H1 (cell line): ENCODE data around the gene TRIM14. TPM values are rescaled to one million over a fixed set of nuclear protein-coding genes. Genes with fewer than 3 reads are reported as not detected.

ENCODE experiments used
- CTCF ChIA-PET: fragments of 300-600 bp; sonication (Branson Sonifier 250); formaldehyde crosslinking; loops from one replicate; lab custom pipeline; 2021; ENCODE audit not compliant: partially characterized antibody; lab: Charles Lee
- POLR2A ChIA-PET: fragments of 300-600 bp; sonication (Branson Sonifier 250); formaldehyde crosslinking; loops from one replicate; lab custom pipeline; 2021; ENCODE audit warnings: inconsistent platforms; ENCODE audit not compliant: partially characterized antibody; lab: Charles Lee
- DNase-seq, 2 experiments: peaks; one replicate each; pipeline versions ENCODE4 v3.0.0 to v3.0.0-alpha.2; 2010 to 2022; ENCODE audit warnings: low spot score in 2 of 2, low read depth in 1 of 2, mixed read lengths in 1 of 2
- FAIRE-seq: peaks from 2 replicates; lab custom pipeline; 2011; peaks lifted over from hg19 to GRCh38; lab: Jason Lieb, UNC
- H2AFZ ChIP-seq: 2 replicates; pipeline ENCODE4 v1.8.1; 2012; ENCODE audit warnings: low read length, inconsistent platforms
- H2AK5ac ChIP-seq: 2 replicates; pipeline ENCODE4 v1.6.1; 2013; ENCODE audit warnings: low read depth, low read length
- H2BK120ac ChIP-seq: replicated peaks from 2 replicates; pipeline ENCODE3; 2013; ENCODE audit warnings: low read depth, low read length, inconsistent platforms
- H2BK12ac ChIP-seq: 2 replicates; pipeline ENCODE4 v1.6.1; 2013; ENCODE audit warnings: low read depth, low read length
- H2BK15ac ChIP-seq: 2 replicates; pipeline ENCODE4 v1.6.1; 2013; ENCODE audit warnings: low read length
- H2BK20ac ChIP-seq: 2 replicates; pipeline ENCODE4 v1.6.1; 2013; ENCODE audit warnings: low read length
- H2BK5ac ChIP-seq: 2 replicates; pipeline ENCODE4 v1.6.1; 2013; ENCODE audit warnings: low read depth, low read length
- H3K14ac ChIP-seq: 2 replicates; pipeline ENCODE4 v1.6.1; 2013; ENCODE audit warnings: inconsistent platforms; ENCODE audit not compliant: insufficient read length
- H3K18ac ChIP-seq: 2 replicates; pipeline ENCODE4 v1.6.1; 2013; ENCODE audit warnings: low read length; ENCODE audit errors: extremely low read depth
- H3K23ac ChIP-seq: 2 replicates; pipeline ENCODE4 v1.6.1; 2013; ENCODE audit warnings: inconsistent platforms; ENCODE audit not compliant: insufficient read length
- H3K23me2 ChIP-seq: 2 replicates; pipeline ENCODE4 v1.6.1; 2013; ENCODE audit warnings: low read depth, low read length
- H3K27ac ChIP-seq: 2 replicates; pipeline ENCODE4 v1.6.1; 2011; ENCODE audit warnings: low read depth, low read length, inconsistent platforms
- H3K27me3 ChIP-seq, 4 experiments: replicated peaks in 1 of 4; 1 replicate in 1 of 4; 2 replicates in 3 of 4; pipeline versions ENCODE4 v1.6.1 to v1.8.1; 2011 to 2013; ENCODE audit warnings: low read length in 3 of 4, mild to moderate bottlenecking in 3 of 4, inconsistent platforms in 2 of 4, mixed read lengths in 2 of 4, moderate library complexity in 1 of 4; ENCODE audit not compliant: control insufficient read depth in 3 of 4, insufficient read depth in 3 of 4; ENCODE audit errors: extremely low read depth in 1 of 4
- H3K36me3 ChIP-seq, 4 experiments: 2 replicates each; pipeline versions ENCODE4 v1.6.1 to v1.8.1; 2011 to 2013; ENCODE audit warnings: mild to moderate bottlenecking in 4 of 4, low read length in 3 of 4, moderate library complexity in 2 of 4, control low read depth in 1 of 4, inconsistent platforms in 1 of 4; ENCODE audit not compliant: insufficient read depth in 4 of 4, control insufficient read depth in 2 of 4
- H3K4ac ChIP-seq: replicated peaks from 2 replicates; pipeline ENCODE3; 2013; ENCODE audit warnings: low read length, low read depth, mixed read lengths, inconsistent platforms; ENCODE audit not compliant: insufficient read length
- H3K4me1 ChIP-seq, 4 experiments: replicated peaks in 1 of 4; 1 replicate in 1 of 4; 2 replicates in 3 of 4; pipeline versions ENCODE4 v1.6.1 to v1.8.1; 2011 to 2013; ENCODE audit warnings: low read length in 3 of 4, inconsistent platforms in 2 of 4, mixed read lengths in 1 of 4; ENCODE audit not compliant: insufficient read depth in 4 of 4, control insufficient read depth in 3 of 4
- H3K4me2 ChIP-seq, 2 experiments: 2 replicates each; pipeline versions ENCODE4 v1.6.1 to v1.8.1; 2011 to 2013; ENCODE audit warnings: low read depth in 2 of 2, low read length in 2 of 2, control low read depth in 1 of 2, inconsistent platforms in 1 of 2, mild to moderate bottlenecking in 1 of 2; ENCODE audit not compliant: insufficient read depth in 1 of 2
- H3K4me3 ChIP-seq, 4 experiments: fragments of 200-600, 300-600 bp in 1 of 4; sonication (generic), shearing (Covaris generic), sonication (Bioruptor Twin) in 1 of 4; 2 replicates each; pipeline versions ENCODE4 v1.5.1 to v1.8.1; 2011 to 2016; ENCODE audit warnings: low read length in 4 of 4, low read depth in 3 of 4, control low read depth in 2 of 4, inconsistent platforms in 2 of 4, mild to moderate bottlenecking in 2 of 4, mixed read lengths in 1 of 4, moderate library complexity in 1 of 4; ENCODE audit not compliant: insufficient read depth in 2 of 4; ENCODE audit errors: extremely low read depth in 1 of 4
- H3K56ac ChIP-seq: replicated peaks from 2 replicates; pipeline ENCODE3; 2013; ENCODE audit warnings: low read depth, mild to moderate bottlenecking, mixed read lengths, low read length, inconsistent platforms; ENCODE audit not compliant: insufficient read length
- H3K79me1 ChIP-seq: 2 replicates; pipeline ENCODE4 v1.6.1; 2013; ENCODE audit warnings: low read depth, low read length, control low read depth
- H3K79me2 ChIP-seq, 2 experiments: 2 replicates each; pipeline versions ENCODE4 v1.6.1 to v1.8.1; 2012 to 2013; ENCODE audit warnings: low read length in 2 of 2, mild to moderate bottlenecking in 2 of 2, inconsistent platforms in 1 of 2; ENCODE audit not compliant: insufficient read depth in 2 of 2, control insufficient read depth in 1 of 2
- H3K9ac ChIP-seq, 4 experiments: replicated peaks in 1 of 4; 1 replicate in 1 of 4; 2 replicates in 3 of 4; pipeline versions ENCODE4 v1.6.1 to v1.8.1; 2011 to 2013; ENCODE audit warnings: low read depth in 3 of 4, low read length in 3 of 4, control low read depth in 2 of 4, mild to moderate bottlenecking in 2 of 4, moderate library complexity in 2 of 4, inconsistent platforms in 1 of 4; ENCODE audit errors: extremely low read depth in 1 of 4
- H3K9me3 ChIP-seq, 2 experiments: 2 replicates each; pipeline versions ENCODE4 v1.6.1 to v1.8.1; 2012 to 2013; ENCODE audit warnings: mild to moderate bottlenecking in 2 of 2, moderate library complexity in 2 of 2, control low read depth in 1 of 2, inconsistent platforms in 1 of 2, low read depth in 1 of 2, low read length in 1 of 2, mixed read lengths in 1 of 2; ENCODE audit not compliant: insufficient read depth in 2 of 2
- H4K20me1 ChIP-seq, 2 experiments: replicated peaks in 1 of 2; 2 replicates each; pipeline versions ENCODE3 to v1.8.1; 2011 to 2013; ENCODE audit warnings: inconsistent platforms in 2 of 2, low read length in 2 of 2, mild to moderate bottlenecking in 1 of 2; ENCODE audit not compliant: insufficient read depth in 2 of 2, control insufficient read depth in 1 of 2
- H4K5ac ChIP-seq: 2 replicates; pipeline ENCODE4 v1.6.1; 2013; ENCODE audit warnings: low read length, low read depth, mixed read lengths, inconsistent platforms; ENCODE audit not compliant: insufficient read length
- H4K8ac ChIP-seq: 2 replicates; pipeline ENCODE4 v1.8.0; 2013; ENCODE audit warnings: mild to moderate bottlenecking, moderate library complexity, low read length, inconsistent platforms; ENCODE audit not compliant: insufficient read depth; ENCODE audit errors: extremely low read depth
- H4K91ac ChIP-seq: replicated peaks from 2 replicates; pipeline ENCODE3; 2013; ENCODE audit warnings: low read length, mixed read lengths, inconsistent platforms; ENCODE audit not compliant: insufficient read length
- CTBP2 ChIP-seq: IDR thresholded peaks from 2 replicates; pipeline ENCODE4 v1.7.0; 2011; ENCODE audit warnings: borderline replicate concordance, mild to moderate bottlenecking, moderate library complexity, mixed read lengths, low read length; ENCODE audit not compliant: insufficient read depth, insufficient read length
- GTF2F1 ChIP-seq: IDR thresholded peaks from 2 replicates; pipeline ENCODE4 v1.6.1; 2012; ENCODE audit warnings: low read depth, low read length, improper control_type of control experiment, borderline replicate concordance
- JUND ChIP-seq: IDR thresholded peaks from 2 replicates; pipeline ENCODE4 v1.6.1; 2011; ENCODE audit warnings: mild to moderate bottlenecking, improper control_type of control experiment, low read length
- PHF8 ChIP-seq: fragments of 200-600 bp; sonication (generic); conservative IDR thresholded peaks from 2 replicates; pipeline ENCODE4 v1.7.1; 2012; ENCODE audit warnings: low read depth, mild to moderate bottlenecking, inconsistent platforms, low read length, moderate library complexity
- RNF2 ChIP-seq: fragments of 200-900, 300-1000 bp; sonication (generic); IDR thresholded peaks from 2 replicates; pipeline ENCODE4 v1.7.1; 2016; ENCODE audit warnings: borderline replicate concordance, low read depth, mild to moderate bottlenecking, antibody characterized with exemption, low read length; ENCODE audit not compliant: poor library complexity, severe bottlenecking; ENCODE audit errors: missing control alignments
- SIN3A ChIP-seq, 2 experiments: IDR thresholded peaks in 1 of 2; conservative IDR thresholded peaks in 1 of 2; 2 replicates each; pipeline ENCODE4 v1.6.1; 2011 to 2012; ENCODE audit warnings: low read length in 2 of 2, improper control_type of control experiment in 1 of 2, low read depth in 1 of 2, mild to moderate bottlenecking in 1 of 2
- SUZ12 ChIP-seq: fragments of 200-600 bp; sonication (generic); IDR thresholded peaks from 2 replicates; pipeline ENCODE4 v1.6.1; 2012; ENCODE audit warnings: mild to moderate bottlenecking, inconsistent platforms, low read length, moderate library complexity, mixed read lengths
- TCF12 ChIP-seq: IDR thresholded peaks from 2 replicates; pipeline ENCODE4 v1.6.1; 2011; ENCODE audit warnings: low read depth, mild to moderate bottlenecking, low read length
- YY1 ChIP-seq: IDR thresholded peaks from 2 replicates; pipeline ENCODE4 v1.6.1; 2011; ENCODE audit warnings: low read depth, mild to moderate bottlenecking, low read length
- WGBS, 2 experiments: shearing (Covaris generic) in 1 of 2; methylation state at CpG; one replicate each; pipeline versions ENCODE4 v1.1.6 to v1.1.7; 2013 to 2015; ENCODE audit warnings: low lambda C conversion rate in 2 of 2, mixed read lengths in 2 of 2, inconsistent platforms in 1 of 2, low coverage in 1 of 2, missing lambda C conversion rate in 1 of 2; ENCODE audit not compliant: insufficient replicate concordance in 2 of 2, insufficient coverage in 1 of 2, insufficient read length in 1 of 2; ENCODE audit errors: extremely low coverage in 1 of 2, missing lambda C conversion rate in 1 of 2; 5-methylcytosine and 5-hydroxymethylcytosine counted together
- polyA plus RNA-seq, 7 experiments: library from polyadenylated mRNA; depleted of rRNA in 3 of 7; stranded (reverse) in 5 of 7; unstranded in 2 of 7; fragments of >200 nt in 5 of 7; fragments of 200-250 nt in 2 of 7; gene quantifications; 1 replicate in 5 of 7; 2 replicates in 1 of 7; 4 replicates in 1 of 7; pipeline versions ENCODE4 v1.2.1 to v1.2.3, GENCODE V29; 2011 to 2013; ENCODE audit warnings: missing spikeins in 2 of 7, mixed read lengths in 2 of 7
- total RNA-seq: library from RNA; stranded (reverse); fragmentation: NEBNext Ultra II Directional; extraction: Animal tissue kit (Norgen Biotek cat#: 25700); gene quantifications from 2 replicates; pipeline ENCODE4 v1.2.1, GENCODE V29; 2021
- TF ChIP-seq, protein P1 (sequence below), 3 experiments: IDR thresholded peaks; 1 replicate in 2 of 3; 2 replicates in 1 of 3; pipeline versions ENCODE4 v1.5.1 to v1.6.1; 2011; ENCODE audit warnings: low read length in 3 of 3, mild to moderate bottlenecking in 3 of 3, inconsistent platforms in 2 of 3, low read depth in 1 of 3, moderate library complexity in 1 of 3; ENCODE audit not compliant: insufficient read depth in 1 of 3; ENCODE audit errors: control extremely low read depth in 1 of 3

The TRIM14 gene
- total and polyA plus RNA-seq, 2 of the 8 experiments (the other 6 are each of a cell fraction or from before 2014, with no cell fraction given): 9.2 to 19.4 TPM

GRCh38 chr9:98067184-98067583 is 51.8 kb downstream of the TRIM14 start:
- H4K5ac ChIP-seq: no peak overlapping the region
- ChIA-PET CTCF (interaction anchor here (1.0 kb wide), 1 partner anchor 35 kb away, joined by 3 read pairs; no protein-coding TSS in a partner anchor), POLR2A (interaction anchor here (2.0 kb wide), 1 partner anchor 9 kb away, joined by 6 read pairs; no protein-coding TSS in a partner anchor)
- no peak for FAIRE-seq
- 0 out of 2 replicates have a peak, but pooled peaks cover 4% of the 10 kb centered on the region for H3K79me1 ChIP-seq
- H3K4ac ChIP-seq: no peak overlapping the region
- H3K9ac ChIP-seq: no peak overlapping the region
- no peak overlapping the region for H2BK5ac ChIP-seq
- no peak overlapping the region for H3K27ac ChIP-seq
- H3K23me2 ChIP-seq: no peaks in the 10 kb centered on the region
- no peaks in the 10 kb centered on the region; a peak in 1 of 7 replicates for H3K4me1 ChIP-seq
- H2AK5ac ChIP-seq: no peak overlapping the region
- no peak overlapping the region for H3K14ac ChIP-seq
- WGBS, 2 experiments: 89% methylated on average over 2 of the region's 2 CpGs; no CpG with 5 or more reads in 1 of the 2 experiments
- H3K4me3 ChIP-seq: no peak overlapping the region
- H3K9me3 ChIP-seq: no peaks in the 10 kb centered on the region
- H2BK12ac ChIP-seq: no peak overlapping the region
- no peak overlapping the region for H3K4me2 ChIP-seq
- no peak overlapping the region for H2AFZ ChIP-seq
- H4K8ac ChIP-seq: no peak overlapping the region
- peaks cover 1 to 2% of the 10 kb centered on the region in 2 experiments for H4K20me1 ChIP-seq
- H3K36me3 ChIP-seq: peaks cover 0 to 18% (median 3%) of the 10 kb centered on the region in 4 experiments; a peak in 4 of 8 replicates
- no peaks in the 10 kb centered on the region for H3K27me3 ChIP-seq
- no peak overlapping the region for H2BK15ac ChIP-seq
- H3K18ac ChIP-seq: no peak overlapping the region
- H3K56ac ChIP-seq: no peak overlapping the region
- peaks cover 0 to 2% of the 10 kb centered on the region in 2 experiments; a peak in 1 of 4 replicates for H3K79me2 ChIP-seq
- no peak overlapping the region for H4K91ac ChIP-seq
- no peak overlapping the region for H2BK20ac ChIP-seq
- H3K23ac ChIP-seq: no peak overlapping the region
- DNase-seq: no peak
- no peak overlapping the region for H2BK120ac ChIP-seq
- TF ChIP-seq TCF12: no peak
- no peak for TF ChIP-seq YY1
- TF ChIP-seq PHF8: no peak
- TF ChIP-seq, protein P1, sequence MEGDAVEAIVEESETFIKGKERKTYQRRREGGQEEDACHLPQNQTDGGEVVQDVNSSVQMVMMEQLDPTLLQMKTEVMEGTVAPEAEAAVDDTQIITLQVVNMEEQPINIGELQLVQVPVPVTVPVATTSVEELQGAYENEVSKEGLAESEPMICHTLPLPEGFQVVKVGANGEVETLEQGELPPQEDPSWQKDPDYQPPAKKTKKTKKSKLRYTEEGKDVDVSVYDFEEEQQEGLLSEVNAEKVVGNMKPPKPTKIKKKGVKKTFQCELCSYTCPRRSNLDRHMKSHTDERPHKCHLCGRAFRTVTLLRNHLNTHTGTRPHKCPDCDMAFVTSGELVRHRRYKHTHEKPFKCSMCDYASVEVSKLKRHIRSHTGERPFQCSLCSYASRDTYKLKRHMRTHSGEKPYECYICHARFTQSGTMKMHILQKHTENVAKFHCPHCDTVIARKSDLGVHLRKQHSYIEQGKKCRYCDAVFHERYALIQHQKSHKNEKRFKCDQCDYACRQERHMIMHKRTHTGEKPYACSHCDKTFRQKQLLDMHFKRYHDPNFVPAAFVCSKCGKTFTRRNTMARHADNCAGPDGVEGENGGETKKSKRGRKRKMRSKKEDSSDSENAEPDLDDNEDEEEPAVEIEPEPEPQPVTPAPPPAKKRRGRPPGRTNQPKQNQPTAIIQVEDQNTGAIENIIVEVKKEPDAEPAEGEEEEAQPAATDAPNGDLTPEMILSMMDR (IDR thresholded peaks at IDR 0.05; ENCODE audit: control extremely low read depth in 1 of 3, insufficient read depth in 1 of 3, low read depth in 1 of 3, low read length in 3 of 3): no peak
- TF ChIP-seq RNF2: no peak
- TF ChIP-seq CTBP2: no peak
- no peak for TF ChIP-seq JUND
- no peak for TF ChIP-seq SUZ12
- no peak for TF ChIP-seq GTF2F1
- no peak for TF ChIP-seq SIN3A (conservative IDR thresholded peaks at IDR 0.05 in 1 of 2, IDR thresholded peaks at IDR 0.05 in 1 of 2; ENCODE audit: low read depth in 1 of 2, low read length in 2 of 2)
